Uterus (tissue), 2 donors: Measurements from ENCODE around the gene SRP72.

Experiments
- POLR2A ChIP-seq, 2 donors: fragments of 450-650 bp; IDR thresholded peaks; one replicate each; pipeline ENCODE4 v1.6.1; 2016; ENCODE audit warnings: antibody characterized with exemption in 2 of 2, mild to moderate bottlenecking in 1 of 2, moderate library complexity in 1 of 2
- TF ChIP-seq, protein P1 (sequence below), 4 experiments: fragments of 200-600 bp in 2 of 4; fragments of 450-650 bp in 2 of 4; sonication (generic) in 2 of 4; IDR thresholded peaks; one replicate each; pipeline ENCODE4 v1.5.1; 2016 to 2019; ENCODE audit warnings: antibody characterized with exemption in 4 of 4, mild to moderate bottlenecking in 2 of 4, moderate library complexity in 1 of 4

DNA sequence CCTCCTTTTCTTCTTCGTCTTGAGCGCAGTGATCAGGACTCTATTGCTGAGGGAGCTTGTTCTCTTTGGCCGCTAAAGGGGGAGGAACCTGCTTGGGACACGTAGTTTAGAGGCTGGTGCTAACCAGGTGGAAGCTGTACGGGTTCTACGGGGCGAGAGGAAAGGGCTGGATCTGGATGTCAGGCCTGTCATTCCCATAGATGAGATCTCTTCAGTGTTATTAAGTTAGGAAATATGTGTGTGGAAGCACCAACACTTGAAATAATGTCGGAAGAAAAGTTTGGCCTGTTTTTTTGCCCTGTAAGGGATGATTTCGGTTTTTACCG lies 643 bp downstream of the SRP72 start:
- TF ChIP-seq, protein P1, sequence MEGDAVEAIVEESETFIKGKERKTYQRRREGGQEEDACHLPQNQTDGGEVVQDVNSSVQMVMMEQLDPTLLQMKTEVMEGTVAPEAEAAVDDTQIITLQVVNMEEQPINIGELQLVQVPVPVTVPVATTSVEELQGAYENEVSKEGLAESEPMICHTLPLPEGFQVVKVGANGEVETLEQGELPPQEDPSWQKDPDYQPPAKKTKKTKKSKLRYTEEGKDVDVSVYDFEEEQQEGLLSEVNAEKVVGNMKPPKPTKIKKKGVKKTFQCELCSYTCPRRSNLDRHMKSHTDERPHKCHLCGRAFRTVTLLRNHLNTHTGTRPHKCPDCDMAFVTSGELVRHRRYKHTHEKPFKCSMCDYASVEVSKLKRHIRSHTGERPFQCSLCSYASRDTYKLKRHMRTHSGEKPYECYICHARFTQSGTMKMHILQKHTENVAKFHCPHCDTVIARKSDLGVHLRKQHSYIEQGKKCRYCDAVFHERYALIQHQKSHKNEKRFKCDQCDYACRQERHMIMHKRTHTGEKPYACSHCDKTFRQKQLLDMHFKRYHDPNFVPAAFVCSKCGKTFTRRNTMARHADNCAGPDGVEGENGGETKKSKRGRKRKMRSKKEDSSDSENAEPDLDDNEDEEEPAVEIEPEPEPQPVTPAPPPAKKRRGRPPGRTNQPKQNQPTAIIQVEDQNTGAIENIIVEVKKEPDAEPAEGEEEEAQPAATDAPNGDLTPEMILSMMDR (IDR thresholded peaks at IDR 0.05), result no peak
- TF ChIP-seq POLR2A (IDR thresholded peaks at IDR 0.05), result no peak
